Liver (tissue), 3 donors: ENCODE data around the gene TNN.

ENCODE experiments used
- EGR1 ChIP-seq, 2 donors: IDR thresholded peaks; 2 replicates each; pipeline ENCODE4 v1.6.1; 2016 to 2018; ENCODE audit warnings: antibody characterized with exemption in 2 of 2, low read depth in 2 of 2
- FOXA1 ChIP-seq: IDR thresholded peaks from 2 replicates; pipeline ENCODE4 v1.6.1; 2016; ENCODE audit warnings: antibody characterized with exemption
- GABPA ChIP-seq, 2 donors: IDR thresholded peaks in 1 of 2; conservative IDR thresholded peaks in 1 of 2; 2 replicates each; pipeline ENCODE4 v1.6.1; 2016; ENCODE audit warnings: antibody characterized with exemption in 2 of 2, mild to moderate bottlenecking in 1 of 2, moderate library complexity in 1 of 2
- HNF4A ChIP-seq, 2 donors: conservative IDR thresholded peaks; 2 replicates each; pipeline ENCODE4 v1.6.1; 2016; ENCODE audit warnings: antibody characterized with exemption in 2 of 2, mild to moderate bottlenecking in 2 of 2
- HNF4G ChIP-seq: IDR thresholded peaks from 2 replicates; pipeline ENCODE4 v1.6.1; 2016; ENCODE audit warnings: antibody characterized with exemption
- JUND ChIP-seq, 2 donors: IDR thresholded peaks; 2 replicates each; pipeline ENCODE4 v1.6.1; 2016; ENCODE audit warnings: antibody characterized with exemption in 2 of 2
- RAD21 ChIP-seq, 2 donors: IDR thresholded peaks; 2 replicates each; pipeline ENCODE4 v1.6.1; 2016; ENCODE audit warnings: antibody characterized with exemption in 2 of 2, mild to moderate bottlenecking in 2 of 2
- SP1 ChIP-seq: IDR thresholded peaks from 2 replicates; pipeline ENCODE4 v1.6.1; 2018; ENCODE audit warnings: antibody characterized with exemption, mild to moderate bottlenecking
- TAF1 ChIP-seq: conservative IDR thresholded peaks from 2 replicates; pipeline ENCODE4 v1.6.1; 2016; ENCODE audit warnings: antibody characterized with exemption, mild to moderate bottlenecking
- YY1 ChIP-seq: IDR thresholded peaks from 2 replicates; pipeline ENCODE4 v1.6.1; 2016; ENCODE audit warnings: antibody characterized with exemption, mild to moderate bottlenecking
- TF ChIP-seq, protein P1 (sequence below): fragments of 150-350 bp; IDR thresholded peaks from 2 replicates; pipeline ENCODE4 v1.5.1; 2017; ENCODE audit warnings: improper control_type of control experiment, low read depth, low read length; ENCODE audit not compliant: missing input control
- TF ChIP-seq, protein P2 (sequence below): IDR thresholded peaks from 2 replicates; pipeline ENCODE4 v1.6.1; 2016; ENCODE audit warnings: antibody characterized with exemption
- TF ChIP-seq, protein P3 (sequence below): IDR thresholded peaks from 2 replicates; pipeline ENCODE4 v1.6.1; 2016; ENCODE audit warnings: antibody characterized with exemption
- TF ChIP-seq, protein P4 (sequence below): IDR thresholded peaks from 2 replicates; pipeline ENCODE4 v1.6.1; 2016; ENCODE audit warnings: antibody characterized with exemption, mild to moderate bottlenecking
- donor health status: healthy.
- donor health status: healthy.

DNA sequence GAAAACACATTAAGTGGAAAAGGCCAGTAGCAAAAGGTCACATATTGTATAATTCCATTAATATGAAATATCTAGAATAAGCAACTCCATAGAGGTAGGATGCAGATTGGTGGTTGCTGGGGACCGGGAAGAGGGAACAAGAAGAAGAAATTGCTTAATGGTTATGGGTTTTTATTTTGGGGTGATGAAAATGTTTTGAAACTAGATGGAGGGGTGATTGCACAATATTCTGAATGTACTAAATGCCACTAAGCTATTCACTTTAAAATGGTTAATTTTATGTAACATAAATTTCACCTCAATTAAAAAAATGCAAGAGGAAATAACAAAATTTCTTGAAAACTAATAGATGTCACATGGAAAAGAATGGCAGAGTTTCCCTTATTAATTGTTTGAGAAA is 118.3 kb downstream of the TNN start:
- TF ChIP-seq YY1 (no peak), TAF1 (no peak), JUND (IDR thresholded peaks at IDR 0.05) (no peak), RAD21 (IDR thresholded peaks at IDR 0.05) (no peak), HNF4G (no peak), GABPA (IDR thresholded peaks at IDR 0.05 in 1 of 2, conservative IDR thresholded peaks at IDR 0.05 in 1 of 2) (no peak), EGR1 (IDR thresholded peaks at IDR 0.05; ENCODE audit: low read depth in 2 of 2) (no peak), FOXA1 (no peak), SP1 (no peak), HNF4A (conservative IDR thresholded peaks at IDR 0.05) (no peak)
- TF ChIP-seq, protein P1, sequence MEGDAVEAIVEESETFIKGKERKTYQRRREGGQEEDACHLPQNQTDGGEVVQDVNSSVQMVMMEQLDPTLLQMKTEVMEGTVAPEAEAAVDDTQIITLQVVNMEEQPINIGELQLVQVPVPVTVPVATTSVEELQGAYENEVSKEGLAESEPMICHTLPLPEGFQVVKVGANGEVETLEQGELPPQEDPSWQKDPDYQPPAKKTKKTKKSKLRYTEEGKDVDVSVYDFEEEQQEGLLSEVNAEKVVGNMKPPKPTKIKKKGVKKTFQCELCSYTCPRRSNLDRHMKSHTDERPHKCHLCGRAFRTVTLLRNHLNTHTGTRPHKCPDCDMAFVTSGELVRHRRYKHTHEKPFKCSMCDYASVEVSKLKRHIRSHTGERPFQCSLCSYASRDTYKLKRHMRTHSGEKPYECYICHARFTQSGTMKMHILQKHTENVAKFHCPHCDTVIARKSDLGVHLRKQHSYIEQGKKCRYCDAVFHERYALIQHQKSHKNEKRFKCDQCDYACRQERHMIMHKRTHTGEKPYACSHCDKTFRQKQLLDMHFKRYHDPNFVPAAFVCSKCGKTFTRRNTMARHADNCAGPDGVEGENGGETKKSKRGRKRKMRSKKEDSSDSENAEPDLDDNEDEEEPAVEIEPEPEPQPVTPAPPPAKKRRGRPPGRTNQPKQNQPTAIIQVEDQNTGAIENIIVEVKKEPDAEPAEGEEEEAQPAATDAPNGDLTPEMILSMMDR = no peak
- TF ChIP-seq, protein P2, sequence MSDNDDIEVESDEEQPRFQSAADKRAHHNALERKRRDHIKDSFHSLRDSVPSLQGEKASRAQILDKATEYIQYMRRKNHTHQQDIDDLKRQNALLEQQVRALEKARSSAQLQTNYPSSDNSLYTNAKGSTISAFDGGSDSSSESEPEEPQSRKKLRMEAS = no peak
- TF ChIP-seq, protein P3, sequence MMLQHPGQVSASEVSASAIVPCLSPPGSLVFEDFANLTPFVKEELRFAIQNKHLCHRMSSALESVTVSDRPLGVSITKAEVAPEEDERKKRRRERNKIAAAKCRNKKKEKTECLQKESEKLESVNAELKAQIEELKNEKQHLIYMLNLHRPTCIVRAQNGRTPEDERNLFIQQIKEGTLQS = no peak
- TF ChIP-seq, protein P4, sequence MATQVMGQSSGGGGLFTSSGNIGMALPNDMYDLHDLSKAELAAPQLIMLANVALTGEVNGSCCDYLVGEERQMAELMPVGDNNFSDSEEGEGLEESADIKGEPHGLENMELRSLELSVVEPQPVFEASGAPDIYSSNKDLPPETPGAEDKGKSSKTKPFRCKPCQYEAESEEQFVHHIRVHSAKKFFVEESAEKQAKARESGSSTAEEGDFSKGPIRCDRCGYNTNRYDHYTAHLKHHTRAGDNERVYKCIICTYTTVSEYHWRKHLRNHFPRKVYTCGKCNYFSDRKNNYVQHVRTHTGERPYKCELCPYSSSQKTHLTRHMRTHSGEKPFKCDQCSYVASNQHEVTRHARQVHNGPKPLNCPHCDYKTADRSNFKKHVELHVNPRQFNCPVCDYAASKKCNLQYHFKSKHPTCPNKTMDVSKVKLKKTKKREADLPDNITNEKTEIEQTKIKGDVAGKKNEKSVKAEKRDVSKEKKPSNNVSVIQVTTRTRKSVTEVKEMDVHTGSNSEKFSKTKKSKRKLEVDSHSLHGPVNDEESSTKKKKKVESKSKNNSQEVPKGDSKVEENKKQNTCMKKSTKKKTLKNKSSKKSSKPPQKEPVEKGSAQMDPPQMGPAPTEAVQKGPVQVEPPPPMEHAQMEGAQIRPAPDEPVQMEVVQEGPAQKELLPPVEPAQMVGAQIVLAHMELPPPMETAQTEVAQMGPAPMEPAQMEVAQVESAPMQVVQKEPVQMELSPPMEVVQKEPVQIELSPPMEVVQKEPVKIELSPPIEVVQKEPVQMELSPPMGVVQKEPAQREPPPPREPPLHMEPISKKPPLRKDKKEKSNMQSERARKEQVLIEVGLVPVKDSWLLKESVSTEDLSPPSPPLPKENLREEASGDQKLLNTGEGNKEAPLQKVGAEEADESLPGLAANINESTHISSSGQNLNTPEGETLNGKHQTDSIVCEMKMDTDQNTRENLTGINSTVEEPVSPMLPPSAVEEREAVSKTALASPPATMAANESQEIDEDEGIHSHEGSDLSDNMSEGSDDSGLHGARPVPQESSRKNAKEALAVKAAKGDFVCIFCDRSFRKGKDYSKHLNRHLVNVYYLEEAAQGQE = no peak
